K562 (cell line): ENCODE measurements around the gene RFX3. TPM values are rescaled to one million over a fixed set of nuclear protein-coding genes. Genes with fewer than 3 reads are reported as not detected.

Experiments used
- CBX1 ChIP-seq: sonication (generic); IDR thresholded peaks from 2 replicates; pipeline ENCODE4 v1.6.1; 2016; ENCODE audit warnings: antibody characterized with exemption, low read depth, mild to moderate bottlenecking
- CLOCK ChIP-seq: fragments of 250-450 bp; sonication (Bioruptor Pico); IDR thresholded peaks from 2 replicates; pipeline ENCODE4 v1.4.0; 2020; ENCODE audit warnings: mild to moderate bottlenecking, moderate library complexity, borderline replicate concordance
- HNRNPH1 ChIP-seq: fragments of 200-400 bp; formaldehyde crosslinking; optimal IDR thresholded peaks from 2 replicates; pipeline ENCODE3; 2017; ENCODE audit warnings: low read depth, mild to moderate bottlenecking, low read length, moderate library complexity
- REST ChIP-seq, 2 experiments: fragments of 450-650 bp; formaldehyde crosslinking in 1 of 2; IDR thresholded peaks; 2 replicates each; pipeline versions ENCODE4 v1.4.0 to v1.6.1; 2014 to 2020; ENCODE audit warnings: mild to moderate bottlenecking in 2 of 2, borderline replicate concordance in 1 of 2, low read depth in 1 of 2
- TRIM25 ChIP-seq: fragments of 450-650 bp; IDR thresholded peaks from 2 replicates; pipeline ENCODE4 v1.7.0; 2016; ENCODE audit warnings: borderline replicate concordance
- ZBTB49 ChIP-seq: sonication (generic); formaldehyde crosslinking; IDR thresholded peaks from 2 replicates; pipeline ENCODE4 v1.8.0; 2022; ENCODE audit warnings: missing genetic modification reagents, mild to moderate bottlenecking, borderline replicate concordance
- ZBTB7A ChIP-seq: IDR thresholded peaks from 2 replicates; pipeline ENCODE4 v1.6.1; 2011; ENCODE audit warnings: low read depth, mild to moderate bottlenecking, low read length, moderate library complexity, borderline replicate concordance; ENCODE audit not compliant: control insufficient read depth
- polyA plus RNA-seq, 8 experiments: library from polyadenylated mRNA; depleted of rRNA in 4 of 8; stranded (reverse) in 5 of 8; unstranded in 3 of 8; fragments of >200 nt; fragmentation: Nextera tagmentation in 2 of 8; fragmentation: Illumina TruSeq in 1 of 8; extraction: Ambion mirVana in 2 of 8; extraction: Trizol in 1 of 8; gene quantifications; 2 replicates each; pipeline versions ENCODE4 v1.2.1 to v1.2.3, GENCODE V29; 2011 to 2014; ENCODE audit warnings: inconsistent platforms in 1 of 8, missing spikeins in 1 of 8
- total RNA-seq, 7 experiments: library from RNA; depleted of rRNA in 6 of 7; stranded (reverse); fragments of >200 nt in 6 of 7; fragmentation: Illumina TruSeq in 2 of 7; extraction: Trizol in 2 of 7; gene quantifications; 2 replicates each; pipeline versions ENCODE4 v1.2.1 to v1.2.3, GENCODE V29; 2011 to 2021; ENCODE audit warnings: low replicate concordance in 1 of 7
- TF ChIP-seq, protein P1 (sequence below): fragments of 450-650 bp; IDR thresholded peaks from 2 replicates; pipeline ENCODE4 v1.6.1; 2016; ENCODE audit warnings: borderline replicate concordance

RFX3 gene
- total and polyA plus RNA-seq, 9 of the 15 experiments (the other 6 are each of a cell fraction or from before 2014, with no cell fraction given): 0.86 to 4.9 (median 2.0) TPM

DNA sequence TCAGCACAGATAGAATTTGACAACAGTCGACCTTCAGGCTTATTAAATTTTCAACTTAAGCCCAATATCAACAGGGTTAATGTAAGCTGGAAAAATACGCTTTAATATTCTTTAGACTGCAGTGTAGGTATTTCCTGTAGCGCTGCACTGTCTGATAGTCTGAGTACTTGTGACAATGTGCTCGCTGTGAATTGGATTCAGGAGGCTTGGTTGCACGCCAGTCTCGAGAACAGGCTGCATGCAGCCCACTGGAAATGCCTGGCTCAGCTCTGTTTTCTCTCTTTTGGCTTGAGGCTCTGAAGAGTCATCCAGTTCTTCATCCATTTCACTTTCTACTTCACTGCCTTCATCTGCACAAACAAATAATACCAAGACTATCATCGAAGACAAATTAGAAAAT is 300.9 kb downstream of the RFX3 start (continued):
- no peak for TF ChIP-seq ZBTB7A
- TF ChIP-seq CLOCK (CRISPR knock-in tag): no peak
- no peak for TF ChIP-seq ZBTB49
- TF ChIP-seq HNRNPH1: no peak
- no peak for TF ChIP-seq CBX1
- TF ChIP-seq TRIM25: no peak
- no peak for TF ChIP-seq REST (IDR thresholded peaks at IDR 0.05; ENCODE audit: borderline replicate concordance)
- no peak for TF ChIP-seq REST (CRISPR knock-in tag; IDR thresholded peaks at IDR 0.05; ENCODE audit: low read depth)
- TF ChIP-seq, protein P1, sequence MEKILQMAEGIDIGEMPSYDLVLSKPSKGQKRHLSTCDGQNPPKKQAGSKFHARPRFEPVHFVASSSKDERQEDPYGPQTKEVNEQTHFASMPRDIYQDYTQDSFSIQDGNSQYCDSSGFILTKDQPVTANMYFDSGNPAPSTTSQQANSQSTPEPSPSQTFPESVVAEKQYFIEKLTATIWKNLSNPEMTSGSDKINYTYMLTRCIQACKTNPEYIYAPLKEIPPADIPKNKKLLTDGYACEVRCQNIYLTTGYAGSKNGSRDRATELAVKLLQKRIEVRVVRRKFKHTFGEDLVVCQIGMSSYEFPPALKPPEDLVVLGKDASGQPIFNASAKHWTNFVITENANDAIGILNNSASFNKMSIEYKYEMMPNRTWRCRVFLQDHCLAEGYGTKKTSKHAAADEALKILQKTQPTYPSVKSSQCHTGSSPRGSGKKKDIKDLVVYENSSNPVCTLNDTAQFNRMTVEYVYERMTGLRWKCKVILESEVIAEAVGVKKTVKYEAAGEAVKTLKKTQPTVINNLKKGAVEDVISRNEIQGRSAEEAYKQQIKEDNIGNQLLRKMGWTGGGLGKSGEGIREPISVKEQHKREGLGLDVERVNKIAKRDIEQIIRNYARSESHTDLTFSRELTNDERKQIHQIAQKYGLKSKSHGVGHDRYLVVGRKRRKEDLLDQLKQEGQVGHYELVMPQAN: no peak
